HT1080 (cell line): ENCODE measurements around the gene CEP128. TPM values are rescaled to one million over a fixed set of nuclear protein-coding genes. Genes with fewer than 3 reads are reported as not detected.
A peak's percentile ranks its signal among the peaks of the same experiment; 100 is the strongest.

Source experiments
- DNase-seq: peaks from one replicate; pipeline ENCODE4 v3.0.0-alpha.2; 2015; ENCODE audit warnings: low read depth
- total RNA-seq: library from RNA; depleted of rRNA; stranded (reverse); fragments of >200 nt; shearing (Covaris generic); gene quantifications from 2 replicates; pipeline ENCODE4 v1.2.3, GENCODE V29; 2014

The CEP128 gene
- total RNA-seq, 1 experiment from 2014 or later: 5.0 TPM

GRCh38 chr14:80692903-80693302, 248.6 kb downstream of the CEP128 start:
- DNase-seq: no peak

DNA sequence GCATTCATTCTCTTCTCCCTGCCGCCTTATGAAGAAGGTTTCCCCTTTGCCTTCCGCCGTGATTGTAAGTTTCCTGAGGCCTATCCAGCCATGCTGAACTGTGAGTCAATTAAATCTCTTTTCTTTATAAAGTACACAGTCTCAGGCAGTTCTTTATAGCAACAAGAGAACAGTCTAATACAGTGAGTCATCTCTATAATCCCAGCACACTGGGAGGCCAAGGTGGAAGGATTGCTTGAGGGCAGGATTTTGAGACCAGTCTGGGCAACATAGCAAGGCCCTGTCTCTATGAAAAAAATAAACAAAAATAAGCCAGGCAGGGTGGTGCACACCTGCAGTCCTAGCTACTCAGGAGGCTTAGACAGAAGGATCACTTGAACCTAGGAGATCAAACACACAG, 259.9 kb downstream of the CEP128 start:
- DNase-seq: peak; percentile 53

- no peak for DNase-seq
Measured at GRCh38 chr14:80679273-80679672, 262.3 kb downstream of the CEP128 start.

DNA sequence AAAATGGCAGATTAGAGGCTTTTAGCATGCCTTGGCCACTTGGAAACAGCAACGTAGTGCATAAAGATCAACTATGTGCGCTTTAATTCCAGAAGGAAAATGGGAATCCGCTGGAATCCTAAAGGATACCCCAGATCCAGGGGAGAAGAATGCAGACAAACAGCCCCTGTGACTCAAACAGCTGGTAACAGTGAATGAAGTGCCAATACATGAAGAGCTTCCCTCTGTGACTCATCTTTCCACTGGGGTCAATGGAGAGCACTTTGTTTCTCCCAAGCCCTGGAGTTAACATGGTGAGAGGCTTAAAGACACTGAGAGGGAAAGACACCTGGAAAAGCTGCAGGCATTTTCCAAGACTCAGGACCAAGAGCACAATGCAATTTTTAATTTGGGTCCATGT, 263.1 kb downstream of the CEP128 start:
- DNase-seq: peak; percentile 62

GRCh38 chr14:80669426-80669825, 272.1 kb downstream of the CEP128 start:
- no peak for DNase-seq

DNA sequence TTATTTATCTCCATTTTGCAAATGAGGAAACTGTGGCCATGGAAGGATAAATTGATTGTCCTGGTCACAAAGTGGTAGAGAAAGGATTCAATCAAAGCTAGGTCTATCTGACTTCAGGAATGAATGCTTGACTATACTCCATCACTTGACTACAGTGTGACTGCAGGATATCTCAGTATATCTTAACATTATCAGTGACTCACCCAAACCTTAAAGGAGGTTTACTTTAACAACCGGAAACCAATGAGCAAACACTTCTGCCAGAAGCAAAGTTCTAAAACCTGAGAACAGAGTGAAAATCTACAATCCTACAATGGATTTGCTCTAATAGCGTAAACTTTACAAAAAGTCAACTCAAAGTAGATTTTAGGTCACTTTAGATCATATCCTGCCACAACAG, 277.0 kb downstream of the CEP128 start:
- DNase-seq: peak; percentile 35

- DNase-seq: no peak
Measured at GRCh38 chr14:80663541-80663940, 278.0 kb downstream of the CEP128 start.

GRCh38 chr14:80659783-80660182, 281.8 kb downstream of the CEP128 start:
- no peak for DNase-seq

- no peak for DNase-seq
Measured at GRCh38 chr14:80658733-80659132, 282.8 kb downstream of the CEP128 start.

- no peak for DNase-seq
Measured at GRCh38 chr14:80658155-80658554, 283.4 kb downstream of the CEP128 start.

- peak; percentile 62 for DNase-seq
Measured at GRCh38 chr14:80653956-80654355, 287.6 kb downstream of the CEP128 start.

- DNase-seq: no peak
Measured at GRCh38 chr14:80645667-80646413, 295.7 kb downstream of the CEP128 start.

DNA sequence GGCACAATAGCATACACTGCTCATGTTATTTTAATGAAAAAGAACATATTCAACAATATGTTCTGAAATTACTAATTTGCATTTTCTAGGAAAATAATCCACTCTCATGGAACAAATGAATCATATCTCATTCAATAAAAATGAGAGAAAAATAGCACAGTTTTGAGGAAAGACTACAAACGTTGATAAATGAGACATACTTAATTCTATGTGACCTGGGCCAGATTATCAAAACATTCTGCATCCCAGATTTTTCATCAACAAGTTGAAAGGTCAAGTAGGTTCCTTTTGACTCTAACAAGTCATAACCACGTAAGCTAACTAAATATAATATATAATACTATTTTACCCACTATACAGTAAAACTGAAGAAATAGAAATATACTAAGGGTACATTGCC, 296.7 kb downstream of the CEP128 start:
- DNase-seq: no peak

DNA sequence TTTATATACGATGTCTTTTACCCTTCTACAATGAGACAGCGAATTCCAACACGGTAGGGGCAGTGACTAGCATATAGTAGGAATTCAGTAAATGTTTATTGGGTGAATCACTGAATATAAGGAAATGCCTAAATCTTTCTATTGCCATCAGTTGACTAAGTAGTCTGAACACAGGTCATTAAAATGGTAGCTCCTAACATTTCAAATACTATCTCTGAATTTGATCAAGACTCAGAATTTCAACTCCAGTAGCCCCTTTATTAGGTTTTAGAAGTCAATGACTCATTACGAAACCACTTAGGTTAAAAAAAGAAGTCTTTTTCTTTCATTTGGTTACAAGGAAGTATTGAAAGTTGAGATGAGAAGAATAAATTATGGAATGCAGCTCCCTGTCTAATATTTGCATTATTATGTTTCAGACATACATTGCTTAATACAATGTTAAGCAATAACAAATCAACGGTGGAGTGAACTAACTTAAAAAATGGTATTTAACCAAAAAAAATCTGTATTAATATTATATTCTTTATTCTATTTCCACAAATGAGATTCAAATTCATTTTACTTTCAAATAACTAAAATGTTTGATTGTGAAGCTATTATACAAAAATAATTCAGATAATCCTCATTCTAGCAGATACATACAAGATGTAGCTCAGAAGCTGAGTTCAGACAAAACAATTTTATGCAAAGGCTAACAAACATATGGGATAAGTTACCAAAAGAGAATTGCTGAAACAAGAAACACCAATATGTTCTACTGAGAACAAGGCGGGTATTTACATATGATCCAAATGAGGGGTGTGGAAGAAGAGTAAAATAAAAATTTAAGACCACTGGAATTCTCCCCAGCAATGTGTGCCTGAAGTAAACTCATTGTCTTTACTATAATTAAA, 302.7 kb downstream of the CEP128 start:
- peak; percentile 85 for DNase-seq

DNA sequence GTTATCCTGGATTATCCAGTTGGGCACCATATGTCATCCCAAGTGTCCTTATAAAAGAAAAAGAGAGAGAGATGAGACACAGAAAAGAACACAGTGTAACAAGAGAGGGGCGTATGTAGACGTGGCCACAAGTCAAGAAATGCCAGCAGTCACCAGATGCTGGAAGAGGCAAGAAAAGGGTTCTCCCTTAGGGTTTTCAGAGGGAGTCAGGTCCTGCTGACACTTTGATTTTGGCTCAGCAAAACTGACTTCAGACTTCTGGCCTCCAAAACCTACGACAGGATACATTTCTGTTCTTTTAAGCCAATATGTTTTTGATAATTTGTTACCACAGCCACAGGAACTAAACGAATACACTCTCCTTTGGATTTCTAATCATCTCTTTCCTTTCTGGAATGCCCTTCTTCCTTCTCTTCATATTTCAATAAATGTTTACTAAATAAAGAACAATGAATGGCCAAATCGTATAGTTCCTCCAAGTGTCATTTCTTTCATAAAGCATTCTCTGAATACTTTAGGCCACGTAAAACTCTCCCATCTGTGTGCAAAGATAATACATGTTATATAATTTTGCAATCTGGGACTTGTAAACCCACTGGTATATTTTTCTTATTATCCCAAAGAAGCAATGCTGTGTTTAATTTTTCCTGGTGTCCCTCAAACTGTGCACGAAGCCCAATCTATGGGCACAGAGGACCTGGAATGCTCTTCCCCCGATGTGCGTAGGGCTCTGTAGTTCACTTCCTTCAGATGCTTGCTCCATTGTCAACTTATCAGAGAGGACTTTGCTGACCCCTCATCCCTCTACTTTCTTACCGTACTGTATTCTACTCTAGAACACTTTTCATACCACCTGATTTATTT, 303.6 kb downstream of the CEP128 start:
- DNase-seq: no peak

- DNase-seq: no peak
Measured at GRCh38 chr14:80636071-80636470, 305.5 kb downstream of the CEP128 start.

DNA sequence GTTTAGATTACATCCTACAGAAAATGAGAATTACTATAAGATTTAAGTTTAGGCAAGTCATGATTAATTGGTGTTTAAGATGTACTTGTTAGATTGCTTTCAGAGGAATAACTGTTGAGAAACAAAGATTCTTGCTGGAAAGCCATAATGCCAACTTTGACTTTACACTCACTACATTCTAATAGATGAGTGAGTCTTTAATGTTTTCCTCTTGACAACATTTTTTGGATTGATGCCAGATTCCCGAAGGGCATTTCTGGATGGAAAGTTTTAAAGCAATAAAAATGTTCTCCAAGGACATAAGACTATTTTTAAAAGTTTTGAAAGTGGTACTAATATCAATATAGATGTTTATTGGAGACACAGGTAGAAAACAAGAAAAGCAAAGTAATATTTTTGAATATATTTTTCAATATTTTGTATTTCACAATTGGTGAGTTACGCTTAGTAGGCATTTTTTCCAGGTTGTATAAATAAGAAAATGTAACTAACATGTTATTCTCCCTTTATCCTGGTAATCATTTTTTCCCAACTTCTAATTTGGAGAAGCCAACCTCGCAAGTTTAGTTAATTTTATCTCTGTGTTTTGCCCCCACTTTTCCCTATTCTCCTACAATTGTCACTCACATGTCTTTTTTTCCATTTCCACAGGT, 307.3 kb downstream of the CEP128 start:
- DNase-seq: no peak

DNA sequence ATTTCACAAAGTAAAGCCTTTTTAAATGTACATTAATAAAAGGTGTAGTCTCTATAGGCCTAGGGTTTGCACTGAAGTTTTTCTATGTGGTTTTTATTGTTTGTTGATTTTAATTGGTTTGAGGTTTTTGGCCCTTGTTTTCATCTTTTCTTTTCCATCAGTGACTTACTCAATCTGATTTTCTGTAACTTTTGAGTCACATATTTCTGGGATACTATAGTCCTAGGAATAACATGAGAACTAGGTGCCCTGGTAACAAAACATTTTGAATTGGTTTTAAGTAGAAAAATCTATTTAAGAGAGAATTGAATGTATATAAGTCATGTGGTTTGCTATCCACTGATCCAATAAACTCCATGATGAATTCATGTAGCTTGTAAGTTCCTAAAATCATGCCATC, 311.9 kb downstream of the CEP128 start:
- no peak for DNase-seq

DNA sequence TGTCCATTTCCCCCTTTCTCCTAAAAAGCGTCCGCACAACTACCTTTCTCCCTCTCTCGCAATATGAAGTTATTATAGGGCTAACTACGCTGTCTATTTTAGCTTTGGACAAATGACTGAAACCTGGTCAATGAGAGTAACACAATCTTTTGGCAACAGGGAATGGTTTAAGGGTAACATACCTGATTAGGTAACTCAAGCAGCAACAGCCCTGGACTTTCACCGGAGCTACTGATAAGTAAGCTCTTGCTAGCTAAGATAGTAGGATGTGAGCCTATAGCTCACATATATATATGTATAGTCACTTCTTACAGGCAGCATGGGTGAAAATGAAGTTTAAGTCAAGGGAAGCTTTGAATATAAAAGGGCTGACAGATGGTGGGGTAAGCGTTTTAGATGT, 313.0 kb downstream of the CEP128 start:
- no peak for DNase-seq

GRCh38 chr14:80627745-80628144, 313.8 kb downstream of the CEP128 start:
- DNase-seq: no peak

DNA sequence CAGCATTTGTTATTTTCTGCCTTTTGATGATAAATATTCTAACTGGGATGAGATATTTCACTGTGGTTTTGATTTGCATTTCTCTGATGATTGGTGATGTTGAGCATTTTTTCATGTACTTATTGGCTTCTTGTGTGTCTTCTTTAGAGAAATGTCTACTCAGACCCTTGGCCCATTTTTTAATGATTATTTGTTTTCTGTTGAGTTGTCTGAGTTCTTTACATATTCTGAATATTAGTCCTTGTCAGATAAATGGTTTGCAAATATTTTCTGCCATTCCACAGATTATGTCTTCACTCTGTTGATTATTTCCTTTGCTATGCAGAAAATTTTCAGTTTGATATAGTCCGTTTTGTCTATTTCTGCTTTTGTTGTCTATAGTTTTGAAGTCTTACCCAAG, 317.0 kb downstream of the CEP128 start:
- DNase-seq: no peak
